ENCODE measurements around the gene SOAT1.
"Not testable (repeated sequence)": the region's sequence is repeated elsewhere in the genome, so short reads cannot be mapped to it uniquely, and the experiment has no call there.

Gene SOAT1

GRCh38 chr1:179351281-179351680 is 57.7 kb downstream of the SOAT1 start:
- TF ChIP-seq CTCF (conservative IDR thresholded peaks at IDR 0.05; ENCODE audit: low read depth, low read length): no peak
- no peak for DNase-seq (ENCODE audit: low read depth)
- H3K4me3 ChIP-seq (ENCODE audit: low read length): no peak overlapping the region

- H3K4me3 ChIP-seq (ENCODE audit: low read length): no peak overlapping the region
- DNase-seq (ENCODE audit: low read depth): no peak
- no peak for TF ChIP-seq CTCF (conservative IDR thresholded peaks at IDR 0.05; ENCODE audit: low read depth, low read length)
Observed at GRCh38 chr1:179352236-179352635, 58.6 kb downstream of the SOAT1 start.

GRCh38 chr1:179353546-179353945 is 59.9 kb downstream of the SOAT1 start:
- H3K4me3 ChIP-seq (ENCODE audit: low read length): no peak overlapping the region
- DNase-seq (ENCODE audit: low read depth): no peak
- TF ChIP-seq CTCF (conservative IDR thresholded peaks at IDR 0.05; ENCODE audit: low read depth, low read length): no peak

- H3K4me3 ChIP-seq (ENCODE audit: low read length); DNase-seq (ENCODE audit: low read depth): not testable (repeated sequence)
Observed at GRCh38 chr1:179361631-179362030, 68.0 kb downstream of the SOAT1 start.

- DNase-seq (ENCODE audit: low read depth): peak; percentile 34
- H3K4me3 ChIP-seq (ENCODE audit: low read length): peak within 1 kb of the TSS; percentile 91
- peak; percentile 24 for TF ChIP-seq CTCF (conservative IDR thresholded peaks at IDR 0.05; ENCODE audit: low read depth, low read length)
Observed at GRCh38 chr1:179365342-179366092, 71.9 kb downstream of the SOAT1 start, which contains the start of gene AXDND1. Gene AXDND1, plus strand, starts transcription at chr1:179365971. Its CDS starts 539 bp downstream, at chr1:179366510.

GRCh38 chr1:179366093-179366800 is 72.7 kb downstream of the SOAT1 start:
- peak overlapping the region; percentile 91 for H3K4me3 ChIP-seq (ENCODE audit: low read length)
- DNase-seq (ENCODE audit: low read depth): no peak
- peak; percentile 1 for TF ChIP-seq CTCF (conservative IDR thresholded peaks at IDR 0.05; ENCODE audit: low read depth, low read length)

- H3K4me3 ChIP-seq (ENCODE audit: low read length): no peak overlapping the region
- peak; percentile 37 for DNase-seq (ENCODE audit: low read depth)
- TF ChIP-seq CTCF (conservative IDR thresholded peaks at IDR 0.05; ENCODE audit: low read depth, low read length): peak; percentile 57
Observed at GRCh38 chr1:179369751-179370341, 76.2 kb downstream of the SOAT1 start.

Measured in retinal pigment epithelial cell (primary cell).